Measurements from ENCODE around the gene SNRNP40. TPM values are rescaled to one million over a fixed set of nuclear protein-coding genes. Genes with fewer than 3 reads are reported as not detected.

The SNRNP40 gene
- total and polyA plus RNA-seq, 2 of the 13 experiments (the other 11 are each of a cell fraction or from before 2014, with no cell fraction given), result 51.0 to 147 TPM

- Histone ChIP-seq H3K79me2 (ENCODE audit: insufficient read depth, low read length) (no peaks in the 10 kb centered on the region), H4K20me1 (ENCODE audit: insufficient read depth, low read length) (no peaks in the 10 kb centered on the region), H3K4me2 (ENCODE audit: low read depth, low read length) (no peak overlapping the region), H3K27ac (ENCODE audit: extremely low read length, insufficient read depth, low read length) (no peak overlapping the region), H3K9me3 (ENCODE audit: low read length) (no peaks in the 10 kb centered on the region), H3K4me1 (ENCODE audit: insufficient read depth, low read length) (no peaks in the 10 kb centered on the region; the same call in 1 of the 2 replicates), H3K27me3 (ENCODE audit: control insufficient read depth in 1 of 2, insufficient read depth in 2 of 2, low read length in 2 of 2) (no peaks in the 10 kb centered on the region), H3K9ac (ENCODE audit: insufficient read depth, low read depth, low read length) (no peak overlapping the region), H2AFZ (ENCODE audit: low read length) (no peak overlapping the region), H3K4me3 (replicated peaks in 1 of 3; ENCODE audit: insufficient read depth in 1 of 3, low read depth in 2 of 3, low read length in 3 of 3) (no peak overlapping the region), H3K36me3 (replicated peaks in 1 of 2; ENCODE audit: control insufficient read depth in 1 of 2, insufficient read depth in 2 of 2, low read length in 2 of 2) (peaks cover 12 to 43% of the 10 kb centered on the region in 2 experiments)
- intact Hi-C loops (cut with micrococcal nuclease; ENCODE audit: unreplicated experiment) (no loop called here), in situ Hi-C loops (cut with HindIII; ENCODE audit: extremely low pct_ligation_motif_present, low pct_unique_long_range_greater_than_20kb) (no loop called here)
- DNase-seq (ENCODE audit: low spot score), result no peak
- WGBS (ENCODE audit: low lambda C conversion rate), result 100% methylated on average over 1 of the region's 1 CpG
- TF ChIP-seq STAT5B (CRISPR knock-in tag; IDR thresholded peaks at IDR 0.05) (no peak), PRDM15 (CRISPR knock-in tag; IDR thresholded peaks at IDR 0.05) (no peak), AKAP8 (CRISPR knock-in tag; IDR thresholded peaks at IDR 0.05) (no peak), ZMYM2 (CRISPR knock-in tag; IDR thresholded peaks at IDR 0.05) (no peak), RBAK (CRISPR knock-in tag; IDR thresholded peaks at IDR 0.05) (no peak), ZNF441 (CRISPR knock-in tag; IDR thresholded peaks at IDR 0.05; ENCODE audit: borderline replicate concordance) (no peak), BCL6 (CRISPR knock-in tag; IDR thresholded peaks at IDR 0.05) (no peak)
- no TSS peak for BruUV-seq (replicated peaks)
- no peak for FAIRE-seq
- ChIA-PET CTCF (ENCODE audit: low intra/inter-chr PET ratio, low total read pairs) (no interaction called here), POLR2A (no interaction called here)
- ATAC-seq, result no peak
Observed at GRCh38 chr1:31257213-31257612, 39.4 kb downstream of the SNRNP40 start.

Measured in HepG2 (cell line).